ENCODE measurements around the gene SPDYE2.
"Not testable (repeated sequence)": the region's sequence is repeated elsewhere in the genome, so short reads cannot be mapped to it uniquely, and the experiment has no call there.

The SPDYE2 gene

DNA sequence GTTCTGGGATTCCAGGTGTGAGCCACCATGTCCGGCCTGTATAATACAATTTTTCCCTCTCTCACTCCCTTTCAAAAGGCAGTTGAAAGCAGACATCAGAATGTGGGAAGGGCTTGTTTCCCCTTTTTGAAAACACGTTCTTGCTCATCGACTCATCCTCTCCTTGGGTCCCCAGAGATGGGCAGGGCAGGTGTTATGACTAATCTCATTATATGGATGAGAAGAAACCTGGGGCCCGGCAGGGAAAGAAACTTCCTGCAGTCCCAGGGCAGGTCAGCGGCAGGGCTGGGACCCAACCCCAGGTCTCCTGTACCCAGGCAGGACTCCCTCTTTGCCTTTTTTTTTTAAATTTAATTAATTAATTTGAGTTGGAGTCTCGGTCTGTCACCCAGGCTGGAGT lies 4.7 kb upstream of the SPDYE2 start:
- ATAC-seq (replicated peaks; ENCODE audit: extremely low read depth, poor library complexity, severe bottlenecking); H3K27me3 Mint-ChIP-seq; H3K9me3 Mint-ChIP-seq; H3K36me3 Mint-ChIP-seq (ENCODE audit: insufficient read depth); H3K4me3 Mint-ChIP-seq; H3K27ac Mint-ChIP-seq (ENCODE audit: low read depth); H3K4me1 Mint-ChIP-seq; DNase-seq (ENCODE audit: low spot score in 2 of 2): not testable (repeated sequence)

DNA sequence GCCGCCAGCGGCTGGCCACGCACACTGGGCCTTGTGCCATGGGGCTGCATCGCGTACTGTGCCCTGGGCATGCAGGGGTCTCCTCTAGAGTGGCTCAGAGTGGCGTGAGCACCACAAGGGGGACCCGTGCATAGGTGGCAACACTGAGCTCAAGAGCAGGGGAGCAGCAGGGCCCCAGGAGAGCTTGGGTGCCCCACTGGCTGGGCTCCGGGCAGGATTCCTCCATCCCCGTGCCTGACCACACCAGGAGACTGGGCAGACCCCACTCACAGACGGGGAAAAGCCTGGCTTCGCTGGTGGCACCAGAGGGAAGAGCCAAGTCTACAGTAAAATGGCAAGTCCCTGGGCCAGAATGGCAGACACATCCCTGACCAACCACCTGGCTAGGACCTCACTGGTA lies 17.6 kb downstream of the SPDYE2 start:
- H3K4me1 Mint-ChIP-seq; DNase-seq (ENCODE audit: low spot score in 2 of 2); H3K27ac Mint-ChIP-seq (ENCODE audit: low read depth); ATAC-seq (replicated peaks; ENCODE audit: extremely low read depth, poor library complexity, severe bottlenecking); H3K9me3 Mint-ChIP-seq; H3K4me3 Mint-ChIP-seq; H3K27me3 Mint-ChIP-seq: not testable (repeated sequence)
- H3K36me3 Mint-ChIP-seq (ENCODE audit: insufficient read depth) = peaks cover 12% of the 10 kb centered on the region

DNA sequence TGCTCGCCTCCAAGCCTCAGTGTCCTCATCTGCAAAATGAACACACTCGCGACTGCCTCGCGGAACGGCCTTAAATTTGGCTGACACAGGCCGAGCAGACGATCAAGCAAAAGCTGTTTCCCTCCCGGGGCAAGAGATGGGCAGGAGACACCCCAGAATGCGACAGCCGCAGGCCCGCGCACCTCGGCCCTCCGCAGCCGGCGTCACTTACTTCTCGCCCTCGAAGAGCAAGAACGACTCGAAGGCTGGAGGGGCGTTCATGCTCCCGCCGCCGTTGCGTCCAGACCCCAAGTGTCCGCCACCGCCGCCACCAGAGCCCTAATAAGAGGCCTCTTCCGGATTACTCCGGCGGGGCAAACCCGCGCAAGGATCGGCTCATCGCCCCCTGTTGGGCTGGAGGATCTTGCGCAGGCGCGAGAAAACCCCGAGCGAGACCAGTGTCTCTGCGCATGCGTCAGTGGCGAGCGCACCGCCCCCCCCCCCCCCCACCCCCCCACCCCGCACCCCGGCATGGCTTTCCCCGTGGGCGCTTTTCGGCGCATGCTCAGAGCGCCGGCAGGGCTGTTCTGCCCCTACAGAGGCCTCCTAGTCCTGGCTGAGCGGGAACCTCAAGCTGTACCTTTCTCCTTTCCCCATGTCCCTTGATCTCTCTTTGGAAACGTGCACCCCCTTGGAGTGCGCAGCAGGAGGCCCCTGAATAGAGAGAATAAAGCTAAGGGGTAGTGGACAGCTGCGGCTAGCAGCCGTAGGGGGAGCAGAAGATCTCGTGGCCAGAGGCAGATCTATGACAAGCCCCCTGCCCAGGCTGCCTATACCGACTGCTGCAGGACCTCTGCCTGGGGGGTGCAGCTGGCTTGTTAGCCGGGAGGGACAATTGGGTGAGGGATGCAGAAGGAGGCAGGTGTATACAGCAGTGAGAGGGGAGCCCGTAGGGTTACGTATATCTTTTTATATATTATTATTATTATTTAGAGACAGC lies 21.5 kb downstream of the SPDYE2 start, which contains the start of gene POLR2J3:
Gene POLR2J3, minus strand, starts transcription at position 323 of the 979 bp plus-strand sequence. Its CDS starts 62 bp downstream, at position 261.
- H3K4me1 Mint-ChIP-seq; H3K36me3 Mint-ChIP-seq (ENCODE audit: insufficient read depth); H3K27me3 Mint-ChIP-seq; H3K9me3 Mint-ChIP-seq: not testable (repeated sequence)
- DNase-seq (ENCODE audit: low spot score in 2 of 2) (peak; percentile 100), ATAC-seq (replicated peaks; ENCODE audit: extremely low read depth, poor library complexity, severe bottlenecking) (peak; percentile 91)
- peak within 1 kb of the TSS; percentile 85 for H3K4me3 Mint-ChIP-seq
- H3K27ac Mint-ChIP-seq (ENCODE audit: low read depth) = peak within 1 kb of the TSS; percentile 85

DNA sequence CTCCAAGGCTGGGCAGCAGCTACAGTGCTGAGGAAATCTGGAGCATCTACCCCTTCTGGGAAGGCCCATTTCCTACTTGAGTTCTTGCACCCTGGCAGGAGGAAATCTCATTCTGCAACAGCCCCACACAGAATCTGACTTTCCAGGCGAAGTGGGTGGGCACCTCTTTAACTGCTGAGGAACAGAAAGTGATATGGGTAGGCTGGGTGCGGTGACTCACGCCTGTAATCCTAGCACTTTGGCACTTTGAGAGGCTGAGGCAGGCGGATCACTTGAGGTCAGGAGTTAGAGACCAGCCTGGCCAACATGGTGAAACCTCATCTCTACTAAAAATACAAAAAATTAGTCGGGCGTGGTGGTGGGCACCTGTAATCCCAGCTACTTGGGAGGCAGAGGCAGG lies 23.6 kb downstream of the SPDYE2 start:
- H3K36me3 Mint-ChIP-seq (ENCODE audit: insufficient read depth); ATAC-seq (replicated peaks; ENCODE audit: extremely low read depth, poor library complexity, severe bottlenecking); DNase-seq (ENCODE audit: low spot score in 2 of 2); H3K27ac Mint-ChIP-seq (ENCODE audit: low read depth); H3K9me3 Mint-ChIP-seq; H3K27me3 Mint-ChIP-seq; H3K4me1 Mint-ChIP-seq; H3K4me3 Mint-ChIP-seq: not testable (repeated sequence)

DNA sequence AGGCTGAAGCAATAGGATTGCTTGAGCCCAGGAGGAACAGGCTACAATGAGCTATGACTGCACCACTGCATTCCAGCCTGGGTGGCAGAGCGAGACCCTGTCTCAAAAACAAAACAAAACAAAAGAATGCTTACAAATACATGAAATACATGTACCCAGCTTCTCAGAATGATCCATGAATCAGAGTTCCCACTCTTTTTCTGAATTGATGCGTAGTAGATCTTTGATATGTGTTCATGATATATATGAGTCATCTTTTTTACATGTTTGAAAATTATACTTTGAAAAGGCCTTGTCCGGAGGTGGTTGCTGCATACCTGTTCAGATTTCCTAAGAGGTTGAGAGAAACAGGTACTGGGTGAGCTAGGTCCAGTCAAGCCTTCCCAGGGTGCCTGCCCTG lies 25.3 kb downstream of the SPDYE2 start:
- not testable (repeated sequence) for H3K4me1 Mint-ChIP-seq; H3K36me3 Mint-ChIP-seq (ENCODE audit: insufficient read depth); H3K4me3 Mint-ChIP-seq; H3K27ac Mint-ChIP-seq (ENCODE audit: low read depth); DNase-seq (ENCODE audit: low spot score in 2 of 2); H3K27me3 Mint-ChIP-seq; ATAC-seq (replicated peaks; ENCODE audit: extremely low read depth, poor library complexity, severe bottlenecking); H3K9me3 Mint-ChIP-seq

DNA sequence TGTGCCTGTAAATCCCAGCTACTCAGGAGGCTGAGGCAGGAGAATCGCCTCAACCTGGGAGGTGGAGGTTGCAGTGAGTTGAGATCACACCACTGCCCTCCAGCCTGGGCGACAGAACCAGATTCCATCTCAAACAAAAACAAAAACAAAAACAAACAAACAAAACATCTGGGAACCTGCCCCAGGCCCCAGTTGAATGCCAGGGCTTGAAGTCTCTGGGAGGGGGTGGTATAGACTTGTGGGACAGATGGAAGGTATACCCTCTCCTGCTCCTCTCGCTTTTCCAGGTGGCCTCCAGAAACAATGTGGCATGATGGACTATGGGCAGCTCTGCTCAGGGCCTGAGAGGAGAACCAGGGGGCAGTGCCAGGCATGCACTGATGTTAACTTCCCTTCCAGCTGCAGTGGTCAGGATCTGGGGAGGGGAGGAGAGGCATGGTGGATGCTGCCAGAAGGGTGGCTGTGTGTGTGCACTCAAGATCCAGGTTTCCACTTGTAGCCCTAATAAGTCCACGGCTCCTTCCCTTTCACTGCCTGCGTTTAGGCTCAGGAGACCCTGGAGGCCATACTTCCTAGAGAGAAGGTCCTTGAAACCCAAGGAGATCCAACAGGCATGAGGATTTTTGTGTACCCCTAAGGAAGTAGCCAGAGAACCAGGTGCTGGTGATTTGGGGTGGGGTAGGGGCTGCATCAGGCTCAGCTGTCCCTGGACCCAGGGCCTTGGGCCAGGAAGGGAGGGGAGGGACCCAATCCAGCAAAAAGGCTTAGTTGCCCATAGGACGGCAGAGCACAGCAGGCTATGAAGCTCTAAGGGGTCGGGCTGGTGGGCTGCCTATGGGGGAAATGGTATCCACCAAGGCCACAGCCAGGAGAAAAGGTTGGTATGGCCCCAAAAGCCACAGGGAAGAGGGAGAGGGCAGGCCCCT lies 26.6 kb downstream of the SPDYE2 start:
- not testable (repeated sequence) for H3K4me3 Mint-ChIP-seq; H3K9me3 Mint-ChIP-seq; DNase-seq (ENCODE audit: low spot score in 2 of 2); H3K27ac Mint-ChIP-seq (ENCODE audit: low read depth); H3K36me3 Mint-ChIP-seq (ENCODE audit: insufficient read depth); ATAC-seq (replicated peaks; ENCODE audit: extremely low read depth, poor library complexity, severe bottlenecking); H3K4me1 Mint-ChIP-seq; H3K27me3 Mint-ChIP-seq

DNA sequence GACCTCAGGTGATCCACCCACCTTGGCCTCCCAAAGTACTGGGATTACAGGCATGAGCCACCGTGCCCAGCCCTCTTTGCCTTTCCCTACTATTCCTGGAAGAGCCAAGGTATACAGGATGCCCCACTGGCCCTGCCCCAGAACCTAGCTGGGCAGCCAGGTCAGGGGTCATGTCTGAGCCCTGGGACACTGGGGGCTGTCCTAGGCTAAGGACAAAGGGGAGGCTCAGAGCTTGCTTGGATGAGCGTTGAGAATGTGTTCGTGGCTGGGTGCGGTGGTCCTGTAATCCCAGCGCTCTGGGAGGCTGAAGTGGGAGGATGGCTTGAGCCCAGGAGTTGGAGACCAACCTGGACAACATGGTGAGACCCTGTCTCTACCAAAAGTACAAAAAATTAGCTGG lies 27.5 kb downstream of the SPDYE2 start:
- H3K4me3 Mint-ChIP-seq; ATAC-seq (replicated peaks; ENCODE audit: extremely low read depth, poor library complexity, severe bottlenecking); DNase-seq (ENCODE audit: low spot score in 2 of 2); H3K36me3 Mint-ChIP-seq (ENCODE audit: insufficient read depth); H3K27ac Mint-ChIP-seq (ENCODE audit: low read depth); H3K27me3 Mint-ChIP-seq; H3K9me3 Mint-ChIP-seq; H3K4me1 Mint-ChIP-seq: not testable (repeated sequence)

DNA sequence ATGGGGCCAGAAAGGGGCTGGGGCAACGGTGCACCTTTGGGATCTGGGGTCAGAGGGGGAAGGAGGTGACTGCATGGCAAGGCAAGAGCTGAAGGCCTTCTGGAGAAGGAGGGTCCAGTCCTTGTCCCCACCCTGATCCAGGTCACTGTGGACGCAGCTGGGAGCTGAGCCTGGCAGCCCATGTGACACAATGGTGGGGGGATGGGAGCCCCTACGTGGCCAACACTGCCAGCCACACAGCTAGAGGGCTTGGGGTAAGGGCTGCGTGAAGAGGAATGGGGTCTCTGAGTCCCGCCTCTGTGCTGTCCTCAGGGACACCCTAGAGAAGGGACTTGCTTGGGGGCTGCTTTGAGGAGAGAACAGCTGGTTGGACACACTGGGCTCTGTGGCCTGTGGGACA lies 30.7 kb downstream of the SPDYE2 start:
- H3K27ac Mint-ChIP-seq (ENCODE audit: low read depth); H3K4me1 Mint-ChIP-seq; ATAC-seq (replicated peaks; ENCODE audit: extremely low read depth, poor library complexity, severe bottlenecking); H3K9me3 Mint-ChIP-seq; H3K4me3 Mint-ChIP-seq; H3K27me3 Mint-ChIP-seq; H3K36me3 Mint-ChIP-seq (ENCODE audit: insufficient read depth); DNase-seq (ENCODE audit: low spot score in 2 of 2): not testable (repeated sequence)

DNA sequence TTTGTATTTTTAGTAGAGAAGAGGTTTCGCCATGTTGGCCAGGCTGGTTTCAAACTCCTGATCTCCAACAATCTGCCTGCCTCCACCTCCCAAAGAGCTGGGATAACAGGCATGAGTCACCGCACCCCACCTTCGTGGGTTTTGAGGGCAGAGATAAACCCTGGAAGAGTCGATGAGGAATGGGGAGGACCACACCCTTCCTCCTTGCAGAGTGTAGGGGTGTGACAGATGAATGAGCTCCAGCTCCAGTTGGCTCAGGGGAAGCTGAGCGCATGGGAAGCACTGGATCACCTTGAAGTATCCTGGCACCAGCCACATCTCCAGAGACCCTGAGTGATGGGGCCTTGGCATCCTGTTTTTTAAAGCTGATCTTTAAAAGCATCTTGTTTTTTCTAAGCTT lies 32.5 kb downstream of the SPDYE2 start:
- not testable (repeated sequence) for DNase-seq (ENCODE audit: low spot score in 2 of 2); H3K4me3 Mint-ChIP-seq; H3K36me3 Mint-ChIP-seq (ENCODE audit: insufficient read depth); H3K27ac Mint-ChIP-seq (ENCODE audit: low read depth); ATAC-seq (replicated peaks; ENCODE audit: extremely low read depth, poor library complexity, severe bottlenecking); H3K9me3 Mint-ChIP-seq; H3K4me1 Mint-ChIP-seq; H3K27me3 Mint-ChIP-seq

DNA sequence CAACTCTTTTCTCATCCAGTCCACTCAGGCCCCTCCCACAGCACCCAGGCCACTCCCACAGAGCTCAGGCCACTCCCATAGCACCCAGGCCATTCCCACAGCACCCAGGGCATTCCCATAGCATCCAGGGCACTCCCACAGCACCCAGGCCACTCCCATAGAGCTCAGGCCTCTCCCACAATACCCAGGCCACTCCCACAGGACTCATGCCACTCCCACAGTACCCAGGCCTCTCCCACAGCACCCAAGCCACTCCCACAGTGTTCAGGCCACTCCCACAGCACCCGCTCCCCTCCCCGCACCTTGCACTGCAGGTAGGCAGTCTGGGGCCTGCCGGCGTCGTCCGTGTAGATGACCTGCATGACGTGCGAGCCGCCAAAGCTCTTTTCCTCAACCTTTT lies 38.8 kb downstream of the SPDYE2 start:
- peak; percentile 9 for ATAC-seq (replicated peaks; ENCODE audit: extremely low read depth, poor library complexity, severe bottlenecking)
- not testable (repeated sequence) for H3K36me3 Mint-ChIP-seq (ENCODE audit: insufficient read depth); H3K4me3 Mint-ChIP-seq; H3K27ac Mint-ChIP-seq (ENCODE audit: low read depth); DNase-seq (ENCODE audit: low spot score in 2 of 2); H3K9me3 Mint-ChIP-seq; H3K4me1 Mint-ChIP-seq; H3K27me3 Mint-ChIP-seq

DNA sequence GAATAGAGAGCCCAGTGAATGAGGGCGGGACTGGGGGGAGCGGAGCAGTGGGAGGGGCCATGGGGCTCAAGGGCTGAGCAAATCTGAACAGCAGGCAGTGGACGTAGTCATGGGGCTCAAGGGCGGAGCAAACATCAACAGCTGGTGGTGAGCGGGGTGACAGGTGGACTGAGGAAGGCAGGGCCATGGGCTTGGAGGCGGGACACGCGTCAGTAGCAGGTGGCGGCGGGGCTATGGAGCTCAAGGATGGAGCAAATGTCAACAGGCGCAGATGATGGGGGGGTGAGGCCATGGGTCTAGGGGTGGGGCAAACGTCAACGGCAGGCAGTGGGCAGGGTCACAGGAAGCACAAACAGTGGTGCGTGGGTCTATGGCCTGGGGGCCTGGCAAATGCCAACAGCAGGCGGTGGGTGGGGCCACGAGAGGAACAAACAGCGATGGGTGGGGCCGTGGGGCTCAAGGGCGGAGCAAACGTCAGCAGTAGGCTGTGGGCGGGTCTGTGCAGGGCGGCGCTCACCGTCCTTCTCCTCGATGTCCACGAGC lies 41.5 kb downstream of the SPDYE2 start:
- H3K36me3 Mint-ChIP-seq (ENCODE audit: insufficient read depth); H3K4me3 Mint-ChIP-seq; H3K4me1 Mint-ChIP-seq; H3K27ac Mint-ChIP-seq (ENCODE audit: low read depth); H3K9me3 Mint-ChIP-seq; H3K27me3 Mint-ChIP-seq: not testable (repeated sequence)
- ATAC-seq (replicated peaks; ENCODE audit: extremely low read depth, poor library complexity, severe bottlenecking) (peak; percentile 64), DNase-seq (ENCODE audit: low spot score in 2 of 2) (peak in 1 of 2 donors; percentile 34)

DNA sequence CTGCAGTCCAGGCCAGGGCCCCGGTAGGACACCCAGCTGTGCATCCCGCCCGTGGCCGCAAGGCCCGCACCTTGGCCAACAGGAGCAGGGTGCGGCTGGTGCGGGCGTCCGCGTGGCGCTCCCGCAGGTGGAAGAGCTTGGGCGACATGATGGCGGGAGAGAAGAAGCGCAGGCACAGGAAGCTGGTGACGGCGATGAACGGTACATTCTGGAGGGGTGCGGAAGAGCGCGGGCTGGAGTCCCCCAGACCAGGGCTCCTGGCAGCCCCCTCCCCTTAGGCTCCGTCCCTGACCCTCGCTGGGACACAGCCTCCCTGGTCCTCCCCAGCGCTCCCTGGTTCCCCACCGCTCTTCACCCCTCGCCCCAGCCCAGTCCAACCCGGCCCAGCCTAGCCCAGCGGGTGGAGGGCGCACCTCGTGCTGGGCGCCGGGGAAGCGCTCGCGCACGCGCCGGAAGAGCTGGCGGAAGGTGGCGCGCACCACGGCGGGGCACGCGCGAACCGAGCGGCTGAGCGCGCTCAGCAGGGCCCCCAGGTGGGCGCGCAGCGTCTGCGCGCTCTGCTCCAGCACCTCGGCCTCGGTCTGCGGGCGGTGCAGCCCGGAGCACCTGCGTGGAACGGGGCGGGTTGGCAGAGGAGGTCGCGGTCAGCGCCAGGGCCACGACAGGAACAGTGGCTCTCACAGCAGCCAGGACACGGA lies 42.8 kb downstream of the SPDYE2 start:
- DNase-seq (ENCODE audit: low spot score in 2 of 2); H3K27me3 Mint-ChIP-seq; H3K4me1 Mint-ChIP-seq; H3K9me3 Mint-ChIP-seq; H3K36me3 Mint-ChIP-seq (ENCODE audit: insufficient read depth); H3K27ac Mint-ChIP-seq (ENCODE audit: low read depth); H3K4me3 Mint-ChIP-seq: not testable (repeated sequence)
- ATAC-seq (replicated peaks; ENCODE audit: extremely low read depth, poor library complexity, severe bottlenecking) = peak; percentile 71
